BJ (cell line): Measurements from ENCODE around the gene CLDN19. TPM values are rescaled to one million over a fixed set of nuclear protein-coding genes. Genes with fewer than 3 reads are reported as not detected.
"Not testable (repeated sequence)": the region's sequence is repeated elsewhere in the genome, so short reads cannot be mapped to it uniquely, and the experiment has no call there.

Experiments used
- CTCF ChIA-PET: fragments of 350-600 bp; formaldehyde crosslinking; extraction: SDS; loops from one replicate; lab custom pipeline; 2021; ENCODE audit warnings: antibody characterized with exemption, inconsistent platforms; lab: Yijun Ruan, JAX
- POLR2A ChIA-PET: fragments of 300-600 bp; sonication (Branson Sonifier 250); formaldehyde crosslinking; extraction: SDS; loops from one replicate; lab custom pipeline; 2021; ENCODE audit warnings: antibody characterized with exemption; lab: Charles Lee
- DNase-seq: peaks from one replicate; pipeline ENCODE4 v3.0.0-alpha.2; 2011; ENCODE audit warnings: low read depth
- H3K27me3 ChIP-seq: 2 replicates; pipeline ENCODE4 v1.6.0; 2011; ENCODE audit warnings: low read length; ENCODE audit not compliant: control insufficient read depth, insufficient read depth
- H3K36me3 ChIP-seq: 2 replicates; pipeline ENCODE4 v1.5.1; 2011; ENCODE audit warnings: low read length; ENCODE audit not compliant: control insufficient read depth, insufficient read depth
- H3K4me3 ChIP-seq: 2 replicates; pipeline ENCODE4 v1.5.1; 2011; ENCODE audit warnings: low read depth, mild to moderate bottlenecking, control low read depth, low read length
- polyA plus RNA-seq: library from polyadenylated mRNA; depleted of rRNA; stranded (reverse); fragments of >200 nt; gene quantifications from 2 replicates; pipeline ENCODE4 v1.2.3, GENCODE V29; 2011
- TF ChIP-seq, protein P1 (sequence below): IDR thresholded peaks from 2 replicates; pipeline ENCODE4 v1.5.1; 2011; ENCODE audit warnings: low read depth, mild to moderate bottlenecking, control low read depth, inconsistent platforms, low read length, moderate library complexity; ENCODE audit not compliant: insufficient read depth

The CLDN19 gene
- polyA plus RNA-seq, 1 experiment = not detected

GRCh38 chr1:42733415-42734200, 6.4 kb downstream of the CLDN19 start:
- H3K36me3 ChIP-seq = no peaks in the 10 kb centered on the region
- TF ChIP-seq, protein P1, sequence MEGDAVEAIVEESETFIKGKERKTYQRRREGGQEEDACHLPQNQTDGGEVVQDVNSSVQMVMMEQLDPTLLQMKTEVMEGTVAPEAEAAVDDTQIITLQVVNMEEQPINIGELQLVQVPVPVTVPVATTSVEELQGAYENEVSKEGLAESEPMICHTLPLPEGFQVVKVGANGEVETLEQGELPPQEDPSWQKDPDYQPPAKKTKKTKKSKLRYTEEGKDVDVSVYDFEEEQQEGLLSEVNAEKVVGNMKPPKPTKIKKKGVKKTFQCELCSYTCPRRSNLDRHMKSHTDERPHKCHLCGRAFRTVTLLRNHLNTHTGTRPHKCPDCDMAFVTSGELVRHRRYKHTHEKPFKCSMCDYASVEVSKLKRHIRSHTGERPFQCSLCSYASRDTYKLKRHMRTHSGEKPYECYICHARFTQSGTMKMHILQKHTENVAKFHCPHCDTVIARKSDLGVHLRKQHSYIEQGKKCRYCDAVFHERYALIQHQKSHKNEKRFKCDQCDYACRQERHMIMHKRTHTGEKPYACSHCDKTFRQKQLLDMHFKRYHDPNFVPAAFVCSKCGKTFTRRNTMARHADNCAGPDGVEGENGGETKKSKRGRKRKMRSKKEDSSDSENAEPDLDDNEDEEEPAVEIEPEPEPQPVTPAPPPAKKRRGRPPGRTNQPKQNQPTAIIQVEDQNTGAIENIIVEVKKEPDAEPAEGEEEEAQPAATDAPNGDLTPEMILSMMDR = no peak
- no peak overlapping the region for H3K4me3 ChIP-seq
- H3K27me3 ChIP-seq = no peaks in the 10 kb centered on the region
- POLR2A ChIA-PET = no interaction called here
- CTCF ChIA-PET = interaction anchor here (1.3 to 5.5 kb wide), 2 partner anchors 12 to 48 kb away, joined by 3 to 28 read pairs; no protein-coding TSS in a partner anchor
- DNase-seq = no peak

DNA sequence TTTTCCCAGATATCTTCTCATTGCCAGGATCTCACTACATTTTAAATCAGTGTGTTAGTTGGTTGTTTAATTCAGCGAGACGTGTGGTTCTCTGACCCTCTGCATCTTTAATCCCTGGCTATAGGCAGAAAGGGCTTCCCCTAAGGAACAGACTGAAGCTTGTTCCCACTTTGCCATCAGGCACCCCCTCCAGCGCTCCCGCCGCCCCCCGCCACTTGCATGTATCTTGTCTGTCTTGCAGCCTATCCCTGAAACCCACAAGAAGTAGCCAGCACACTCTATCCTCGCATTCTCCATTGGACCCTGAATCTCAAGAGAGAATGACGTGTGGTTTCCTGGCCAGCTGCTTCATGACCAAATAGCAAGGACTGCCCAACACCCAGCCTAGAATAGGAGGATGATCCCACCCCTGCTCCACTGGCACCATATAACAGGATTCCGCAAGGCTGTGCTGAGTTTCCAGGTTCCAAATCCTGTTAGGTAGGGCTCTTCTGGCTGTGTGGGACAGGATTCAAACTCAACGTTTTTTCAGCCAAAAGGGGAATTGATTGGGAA, 7.8 kb downstream of the CLDN19 start:
- no peak overlapping the region for H3K4me3 ChIP-seq
- H3K36me3 ChIP-seq = no peaks in the 10 kb centered on the region
- POLR2A ChIA-PET = no interaction called here
- TF ChIP-seq, protein P1 = no peak
- H3K27me3 ChIP-seq = no peaks in the 10 kb centered on the region
- DNase-seq = no peak
- CTCF ChIA-PET = no interaction called here

DNA sequence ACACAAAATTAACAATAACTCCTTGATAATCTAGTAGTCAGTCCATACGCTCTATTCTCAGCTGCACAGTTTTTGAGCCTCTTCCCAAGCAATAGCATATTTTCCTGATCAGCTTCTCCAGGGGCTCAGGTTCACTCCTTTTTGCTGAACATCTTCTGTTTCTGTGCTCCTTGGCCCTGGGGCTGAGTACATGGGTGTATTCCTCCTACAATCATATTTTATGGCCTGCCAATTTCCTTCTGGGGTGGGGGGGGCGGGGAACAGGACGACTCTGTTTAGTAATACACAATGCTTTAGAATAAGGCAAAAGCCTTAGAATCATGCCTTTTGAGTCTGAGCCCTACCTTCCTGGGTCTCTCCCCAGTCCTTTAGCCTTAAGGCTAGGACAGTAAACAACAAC, 8.5 kb downstream of the CLDN19 start:
- Histone ChIP-seq H3K4me3 (no peak overlapping the region), H3K27me3 (no peaks in the 10 kb centered on the region), H3K36me3 (no peaks in the 10 kb centered on the region)
- POLR2A ChIA-PET = no interaction called here
- TF ChIP-seq, protein P1 = no peak
- CTCF ChIA-PET = no interaction called here
- DNase-seq = no peak

DNA sequence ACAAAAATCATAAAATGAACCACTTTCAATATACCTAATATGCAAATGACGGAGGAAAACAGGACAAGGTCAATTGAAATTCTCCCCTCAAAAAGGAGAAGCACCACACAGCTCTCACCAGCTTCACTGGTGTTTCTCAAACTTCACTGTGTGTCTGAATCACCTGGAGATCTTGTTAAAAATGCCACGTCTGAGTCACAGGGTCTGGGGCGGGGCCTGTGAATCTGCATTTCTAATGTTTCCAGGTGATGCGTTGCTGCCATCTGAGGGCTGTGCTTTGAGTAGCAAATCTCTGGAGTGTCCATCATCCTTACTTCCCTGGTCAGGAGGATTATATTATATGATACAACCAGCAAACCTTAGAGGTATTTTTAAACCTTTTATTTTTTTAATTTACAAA, 9.0 kb downstream of the CLDN19 start:
- TF ChIP-seq, protein P1 = no peak
- DNase-seq = no peak
- CTCF ChIA-PET = no interaction called here
- H3K4me3 ChIP-seq = no peak overlapping the region
- no peaks in the 10 kb centered on the region for H3K27me3 ChIP-seq
- POLR2A ChIA-PET = no interaction called here
- H3K36me3 ChIP-seq = no peaks in the 10 kb centered on the region

GRCh38 chr1:42730002-42730401, 10.0 kb downstream of the CLDN19 start:
- DNase-seq = no peak
- Histone ChIP-seq H3K27me3 (no peaks in the 10 kb centered on the region), H3K36me3 (no peaks in the 10 kb centered on the region), H3K4me3 (no peak overlapping the region)
- ChIA-PET POLR2A (no interaction called here), CTCF (no interaction called here)
- TF ChIP-seq, protein P1 = no peak

GRCh38 chr1:42725820-42726219, 14.2 kb downstream of the CLDN19 start:
- CTCF ChIA-PET, DNase-seq, H3K4me3 ChIP-seq, POLR2A ChIA-PET, H3K27me3 ChIP-seq, H3K36me3 ChIP-seq: not testable (repeated sequence)
